Upper lobe of left lung (tissue), 4 donors: ENCODE results near the gene OR2D2.

Source experiments
- CTCF ChIP-seq, 6 experiments: fragments of 450-650 bp in 4 of 6; fragments of 200-600 bp in 2 of 6; sonication (generic) in 2 of 6; IDR thresholded peaks; one replicate each; pipeline ENCODE4 v1.5.1; 2016 to 2019; ENCODE audit warnings: antibody characterized with exemption in 6 of 6
- POLR2A ChIP-seq, 4 donors: fragments of 450-650 bp; IDR thresholded peaks; one replicate each; pipeline ENCODE4 v1.5.1; 2016 to 2017; ENCODE audit warnings: antibody characterized with exemption in 4 of 4, mild to moderate bottlenecking in 2 of 4
- POLR2AphosphoS5 ChIP-seq, 2 donors: sonication (generic); formaldehyde crosslinking; IDR thresholded peaks; one replicate each; pipeline ENCODE4 v1.5.1; 2017; ENCODE audit warnings: antibody characterized with exemption in 2 of 2

DNA sequence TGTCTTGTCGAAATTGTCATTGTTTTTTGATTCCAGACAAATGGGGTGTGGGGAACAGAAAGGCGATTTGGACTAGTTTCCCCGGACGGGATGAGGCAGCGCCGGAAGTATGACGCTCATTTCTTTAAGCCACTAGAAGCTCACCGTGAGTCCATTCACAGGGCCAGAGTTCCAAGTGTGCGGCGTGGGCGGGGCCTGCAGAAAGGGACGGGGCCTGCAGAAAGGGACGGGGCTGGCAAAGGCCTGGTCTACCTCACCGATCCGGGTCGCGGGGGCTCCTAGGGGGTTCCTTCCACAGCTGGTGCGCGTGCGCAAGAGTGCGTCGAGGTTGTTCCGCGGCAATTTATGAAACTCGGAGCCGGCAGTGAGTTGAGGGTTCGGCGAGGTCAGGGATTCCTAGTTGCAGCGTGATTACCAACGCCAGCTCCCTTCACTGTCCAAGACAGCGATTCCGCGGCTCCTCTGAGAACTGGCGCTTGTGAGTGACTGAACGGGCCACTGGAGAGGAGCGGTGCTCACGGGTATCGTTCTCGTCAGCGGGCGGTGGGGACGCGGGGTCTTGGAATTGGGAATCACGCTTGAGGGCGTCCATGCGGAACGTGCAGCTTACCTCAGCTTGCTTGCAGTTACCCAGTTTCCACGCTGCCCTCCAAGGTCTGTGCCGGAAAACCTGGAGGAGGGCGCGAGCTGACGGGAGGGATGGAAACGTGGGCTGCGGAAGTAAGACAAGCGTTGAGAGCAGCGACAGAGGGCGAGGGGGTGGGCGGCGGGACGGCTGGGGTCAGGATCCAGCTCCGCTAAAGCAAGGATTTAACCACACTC, 34.1 kb upstream of the OR2D2 start, which contains the start of gene ZNF215:
- TF ChIP-seq CTCF (IDR thresholded peaks at IDR 0.05) (no peak), POLR2A (IDR thresholded peaks at IDR 0.05) (no peak), POLR2AphosphoS5 (IDR thresholded peaks at IDR 0.05) (no peak)
